Activated CD4-positive, alpha-beta T cell treated with anti-CD3 and anti-CD28 coated beads, Interleukin-2, Interleukin-6, amounts not matched to agents 100 ng/mL and 50 ng/mL, durations not matched to agents 16 hours and 8 hours (primary cell): ENCODE results near the gene THAP12.
A peak's percentile ranks its signal among the peaks of the same experiment; 100 is the strongest.
"Not testable (repeated sequence)": the region's sequence is repeated elsewhere in the genome, so short reads cannot be mapped to it uniquely, and the experiment has no call there.

Experiments used
- DNase-seq: peaks from one replicate; pipeline ENCODE4 v3.0.0-alpha.2; 2020

Gene THAP12, protein sequence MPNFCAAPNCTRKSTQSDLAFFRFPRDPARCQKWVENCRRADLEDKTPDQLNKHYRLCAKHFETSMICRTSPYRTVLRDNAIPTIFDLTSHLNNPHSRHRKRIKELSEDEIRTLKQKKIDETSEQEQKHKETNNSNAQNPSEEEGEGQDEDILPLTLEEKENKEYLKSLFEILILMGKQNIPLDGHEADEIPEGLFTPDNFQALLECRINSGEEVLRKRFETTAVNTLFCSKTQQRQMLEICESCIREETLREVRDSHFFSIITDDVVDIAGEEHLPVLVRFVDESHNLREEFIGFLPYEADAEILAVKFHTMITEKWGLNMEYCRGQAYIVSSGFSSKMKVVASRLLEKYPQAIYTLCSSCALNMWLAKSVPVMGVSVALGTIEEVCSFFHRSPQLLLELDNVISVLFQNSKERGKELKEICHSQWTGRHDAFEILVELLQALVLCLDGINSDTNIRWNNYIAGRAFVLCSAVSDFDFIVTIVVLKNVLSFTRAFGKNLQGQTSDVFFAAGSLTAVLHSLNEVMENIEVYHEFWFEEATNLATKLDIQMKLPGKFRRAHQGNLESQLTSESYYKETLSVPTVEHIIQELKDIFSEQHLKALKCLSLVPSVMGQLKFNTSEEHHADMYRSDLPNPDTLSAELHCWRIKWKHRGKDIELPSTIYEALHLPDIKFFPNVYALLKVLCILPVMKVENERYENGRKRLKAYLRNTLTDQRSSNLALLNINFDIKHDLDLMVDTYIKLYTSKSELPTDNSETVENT

DNA sequence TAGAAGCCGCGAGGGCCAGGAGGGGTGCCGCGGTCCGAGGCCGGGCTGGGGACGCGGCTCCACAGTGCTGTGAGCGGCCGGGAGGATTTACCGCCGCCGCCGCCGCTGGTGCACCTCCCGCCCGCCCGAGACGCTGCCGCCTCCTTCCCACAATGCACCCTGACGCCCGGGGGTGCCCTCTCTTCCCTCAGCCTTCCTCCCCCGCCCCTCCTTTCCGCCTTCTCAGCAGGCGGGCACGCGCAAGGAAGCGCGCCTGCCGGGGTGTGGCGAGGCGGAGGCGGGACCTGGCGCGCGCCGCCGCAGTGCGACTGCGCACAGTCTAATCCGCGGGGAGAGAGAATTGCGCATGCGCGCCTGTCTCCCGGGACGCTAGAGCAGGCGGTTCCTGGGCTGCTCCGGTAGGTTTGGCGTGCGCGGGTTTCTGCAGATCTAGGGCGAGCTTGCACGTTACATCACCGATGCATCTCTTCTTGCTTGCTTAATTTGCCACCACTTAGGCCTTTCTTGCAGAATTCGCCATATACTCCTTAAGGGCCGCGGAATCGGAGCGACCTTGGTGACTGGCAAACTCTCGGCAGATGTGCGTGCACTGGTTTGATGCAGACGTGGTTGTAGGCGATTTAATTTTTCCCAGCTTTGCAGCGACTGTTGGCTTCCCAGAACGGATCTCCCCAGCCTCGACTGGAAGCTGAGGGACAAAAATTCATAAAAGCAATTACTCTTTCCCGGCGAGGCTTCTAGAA, at the start of gene THAP12, which contains the start of gene GVQW3:
TSS of gene THAP12 (minus strand) at position 156 of the 743 bp plus-strand sequence. CDS start 296 bp downstream, outside the sequence.
TSS of gene GVQW3 (plus strand) at position 347 of the 743 bp plus-strand sequence. CDS start 506 bp downstream, outside the sequence.
- peak; percentile 98 for DNase-seq

DNA sequence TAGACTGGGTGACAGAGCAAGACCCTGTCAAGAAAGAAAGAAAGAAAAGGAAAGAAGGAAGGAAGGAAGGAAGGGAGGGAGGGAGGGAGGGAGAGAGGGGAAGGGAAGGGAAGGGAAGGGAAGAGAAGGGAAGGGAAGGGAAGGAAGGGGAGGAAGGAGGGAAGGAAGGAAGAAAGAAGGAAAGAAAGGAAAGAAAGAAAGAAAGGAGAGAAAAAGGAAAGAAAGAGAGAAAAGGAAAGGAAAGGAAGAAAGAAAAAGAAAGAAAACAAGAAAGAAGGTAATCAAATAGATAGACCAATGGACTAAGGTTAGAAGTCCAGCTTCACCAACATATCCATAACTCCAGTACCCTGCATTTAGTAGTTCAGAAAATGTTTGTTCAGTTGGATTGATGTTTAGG, 45.7 kb upstream of the THAP12 start:
- no peak for DNase-seq

DNA sequence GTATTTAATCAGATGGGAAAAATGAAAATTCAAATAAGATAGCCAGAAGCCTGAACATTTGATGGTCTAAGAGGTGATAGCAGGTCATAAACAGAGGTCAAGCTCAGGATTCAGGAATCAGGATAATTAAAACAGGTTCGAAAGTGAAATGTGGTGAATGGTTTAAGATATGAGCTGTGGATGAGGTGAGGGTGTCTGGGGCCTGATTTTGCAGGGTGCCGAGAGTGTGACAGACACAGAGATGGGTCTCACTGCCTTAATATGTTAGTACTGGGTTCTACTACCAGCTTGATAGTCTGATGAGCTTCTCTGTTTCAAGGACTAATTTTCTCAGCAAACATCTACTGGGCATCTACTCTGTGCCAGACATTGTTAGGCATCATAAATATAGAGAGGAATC, 44.0 kb upstream of the THAP12 start:
- no peak for DNase-seq

DNA sequence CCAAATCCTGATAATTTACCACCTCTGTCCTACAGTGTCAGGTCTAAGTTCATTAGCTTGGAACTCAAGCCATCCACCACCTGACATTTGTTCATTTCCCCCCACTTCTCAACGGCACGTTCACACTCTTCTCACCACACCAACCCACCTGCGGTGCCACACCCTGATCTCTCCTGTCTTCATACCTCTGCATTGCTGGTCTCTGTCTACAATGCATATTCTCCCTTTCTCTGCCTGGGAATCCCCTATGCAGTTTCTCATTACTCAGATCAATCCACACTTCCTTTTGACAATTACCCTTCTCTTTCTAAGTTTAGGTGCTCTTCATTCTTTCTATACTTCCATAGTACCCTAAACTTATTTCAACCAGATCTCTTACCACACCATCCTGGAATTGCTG, 43.4 kb upstream of the THAP12 start:
- peak; percentile 55 for DNase-seq

DNA sequence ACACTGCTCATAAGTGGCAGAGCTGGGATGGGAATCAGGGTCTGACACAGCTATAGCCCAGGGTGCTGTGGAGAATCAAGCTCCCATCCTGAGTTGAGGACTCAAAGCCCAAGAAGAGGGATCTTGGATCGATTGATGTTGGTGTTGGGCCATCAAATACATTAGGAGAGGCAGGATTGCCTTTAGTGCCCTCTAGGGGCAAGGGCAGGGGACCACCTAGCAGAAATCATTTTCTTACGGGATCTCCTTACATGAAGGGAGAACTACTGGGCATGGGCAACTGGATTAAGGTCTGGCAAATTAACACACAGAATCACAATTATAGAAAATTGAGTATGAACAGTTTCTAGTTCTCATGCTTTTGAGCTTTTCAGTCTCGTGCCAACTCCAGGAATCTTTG, 39.0 kb upstream of the THAP12 start:
- DNase-seq, result peak; percentile 42

DNA sequence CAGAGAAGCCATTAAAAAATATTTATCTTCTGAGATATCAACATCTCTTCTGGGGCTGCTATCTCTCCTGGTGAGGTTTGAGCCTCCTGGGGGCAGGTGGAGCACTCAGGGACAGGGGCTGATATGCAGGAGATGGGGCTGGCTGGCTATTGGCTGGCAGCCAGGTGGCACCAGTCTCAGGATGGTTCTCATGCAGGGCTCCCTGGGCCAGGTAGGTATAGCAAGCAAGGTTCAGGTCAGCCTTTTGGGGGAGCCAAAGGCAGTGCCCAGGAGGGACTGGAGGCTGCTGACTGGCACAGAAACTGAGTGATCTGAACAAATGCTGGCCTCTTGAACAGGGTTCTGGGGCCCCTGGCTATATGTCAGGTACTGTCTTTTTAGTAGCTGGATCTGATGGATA, 34.1 kb upstream of the THAP12 start:
- DNase-seq, result no peak

DNA sequence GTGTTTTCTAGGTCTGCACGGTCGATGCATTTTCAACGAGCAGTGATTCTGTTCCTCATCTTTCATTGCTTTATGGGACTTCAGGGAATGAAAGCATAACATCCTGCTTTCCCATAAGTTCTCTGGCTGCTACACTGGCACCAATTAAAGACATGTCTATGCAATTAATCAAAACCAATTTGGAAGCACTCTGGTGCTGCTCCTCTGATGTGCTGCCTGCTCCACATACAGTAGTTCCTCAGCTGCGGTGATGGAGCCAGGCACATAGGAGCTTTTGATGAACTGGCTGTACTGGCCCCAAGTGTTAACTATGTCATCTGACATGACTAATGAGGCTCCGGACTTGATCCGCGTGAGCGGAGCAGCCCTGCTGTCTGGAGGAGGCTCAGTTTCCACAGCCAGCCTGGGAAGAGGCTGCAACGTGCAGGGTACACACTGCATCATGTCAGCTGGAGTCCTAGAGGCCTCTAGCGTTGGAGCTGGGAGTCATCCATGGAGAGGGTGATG, 30.0 kb upstream of the THAP12 start:
- DNase-seq, result no peak

DNA sequence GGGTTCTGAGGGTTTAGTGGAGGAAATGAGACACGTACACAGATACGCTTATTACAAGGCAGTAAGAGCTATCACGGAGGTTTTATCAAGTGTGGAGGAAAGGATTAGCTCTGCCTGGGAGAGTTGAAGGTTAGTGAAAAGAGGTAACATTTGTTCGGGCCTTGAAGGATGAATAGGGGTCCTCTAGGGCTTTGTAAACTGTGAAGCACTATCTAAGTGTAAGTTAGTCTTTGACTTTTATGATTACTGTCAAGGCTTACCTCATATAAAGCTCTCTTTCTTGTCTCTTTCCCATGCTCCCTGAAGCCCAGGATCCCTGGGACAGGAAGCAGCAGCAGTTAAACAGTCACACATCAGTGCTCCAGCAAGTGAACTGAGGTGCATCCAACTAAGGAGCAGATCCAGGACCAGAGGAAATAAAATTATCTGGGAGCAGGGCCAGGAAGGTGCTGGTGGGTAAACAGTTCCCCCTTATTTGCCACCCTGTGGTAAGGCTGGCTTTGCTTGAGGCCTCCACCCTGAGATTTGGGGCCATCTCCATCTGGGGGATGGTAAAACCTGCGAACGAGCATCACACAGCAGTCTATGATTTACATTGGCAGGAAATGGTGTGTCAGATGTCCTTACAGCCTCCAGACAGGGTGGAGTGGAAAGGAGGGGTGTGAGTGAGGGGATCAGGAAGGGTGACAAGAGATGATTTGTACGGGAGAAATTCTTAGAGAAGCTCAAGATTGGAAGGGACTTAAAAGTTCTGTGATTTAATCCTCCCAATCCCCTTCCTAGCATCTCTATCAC, 27.4 kb upstream of the THAP12 start:
- DNase-seq, result no peak

DNA sequence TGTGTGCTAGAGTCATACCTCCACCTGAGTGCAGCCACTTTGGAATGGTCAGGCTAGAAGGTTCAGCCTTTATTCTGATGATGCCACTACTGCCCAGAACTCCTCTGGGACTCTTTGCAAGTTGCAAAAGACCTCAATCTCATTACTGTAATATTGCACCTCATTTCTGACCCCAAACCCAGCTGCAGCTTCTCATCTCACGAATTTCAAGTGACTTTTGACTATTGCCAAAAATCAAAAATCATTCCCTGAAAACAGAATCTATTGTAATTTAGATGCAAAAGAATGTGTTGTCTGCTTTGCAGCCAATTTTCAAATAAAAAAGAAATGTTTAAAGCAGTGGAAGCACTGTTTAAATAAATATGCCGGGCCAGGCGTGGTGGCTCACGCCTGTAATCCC, 25.4 kb upstream of the THAP12 start:
- DNase-seq, result no peak

DNA sequence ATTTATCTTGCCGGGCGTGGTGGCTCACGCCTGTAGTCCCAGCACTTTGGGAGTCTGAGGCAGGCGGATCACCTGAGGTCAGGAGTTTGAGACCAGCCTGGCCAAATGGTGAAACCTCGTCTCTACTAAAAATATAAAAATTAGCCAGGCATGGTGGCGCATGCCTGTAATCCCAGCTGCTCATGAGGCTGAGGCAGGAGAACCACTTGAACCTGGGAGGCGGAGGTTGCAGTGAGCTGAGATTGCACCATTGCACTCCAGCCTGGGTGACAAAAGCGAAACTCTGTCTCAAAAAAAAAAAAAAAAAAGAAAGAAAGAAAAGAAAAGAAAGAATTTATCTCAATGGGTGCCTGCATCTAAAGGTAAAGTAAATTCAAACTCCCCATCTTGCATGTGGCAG, 20.6 kb upstream of the THAP12 start:
- not testable (repeated sequence) for DNase-seq

DNA sequence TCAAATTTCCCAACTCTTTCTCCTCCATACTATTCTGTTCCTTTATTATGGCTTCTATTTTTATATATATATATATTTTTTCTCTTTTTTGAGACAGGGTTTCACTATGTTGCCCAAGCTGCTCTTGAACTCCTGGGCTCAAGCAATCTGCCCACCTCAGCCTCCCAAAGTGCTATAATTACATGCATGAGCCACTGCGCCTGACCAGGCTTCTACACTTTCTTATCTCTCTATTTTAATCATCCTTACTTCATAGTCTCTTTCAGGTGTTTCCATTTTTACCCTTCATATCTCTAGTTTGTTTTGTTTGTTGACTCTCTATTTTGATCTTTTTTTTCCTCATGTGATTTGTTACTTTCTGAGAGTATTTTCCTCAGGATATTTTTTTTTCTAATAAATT, 20.0 kb upstream of the THAP12 start:
- no peak for DNase-seq

DNA sequence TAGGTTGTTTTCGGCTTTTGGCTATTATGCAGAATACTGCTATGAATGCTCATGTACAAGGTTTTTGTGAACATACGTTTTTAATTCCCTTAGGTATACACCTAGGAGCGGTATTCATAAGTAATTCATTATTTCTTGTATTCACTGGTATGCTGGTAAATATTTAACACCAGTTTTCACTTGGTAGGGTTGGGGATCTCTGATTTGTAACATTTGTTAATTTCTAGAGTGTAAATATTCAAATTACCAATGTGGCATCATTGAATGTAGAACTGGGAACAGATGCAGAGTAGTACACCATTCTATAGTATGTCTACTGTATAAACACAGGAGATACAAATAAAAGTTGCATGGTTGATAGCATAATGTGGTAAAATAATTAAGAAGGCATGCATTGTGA, 16.5 kb upstream of the THAP12 start:
- no peak for DNase-seq

DNA sequence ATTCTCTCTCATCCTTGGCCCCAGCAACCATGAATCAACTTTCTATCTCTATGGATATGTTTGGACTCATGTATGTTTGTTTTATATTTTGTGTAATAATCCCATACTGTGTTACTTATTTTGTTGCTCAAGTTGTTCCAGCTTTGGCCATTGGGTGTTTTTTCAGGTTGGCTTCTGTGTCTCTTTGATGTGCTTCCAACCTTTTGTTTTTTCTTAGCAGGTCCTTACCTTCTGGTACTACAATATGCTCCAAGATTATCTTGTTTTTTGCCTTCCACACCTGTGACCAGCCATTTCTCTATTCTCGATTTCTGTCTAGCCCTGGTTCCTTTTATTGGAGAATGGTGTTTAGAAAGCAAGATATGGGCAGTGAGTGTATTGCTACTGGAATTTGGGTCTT, 14.4 kb upstream of the THAP12 start:
- no peak for DNase-seq

DNA sequence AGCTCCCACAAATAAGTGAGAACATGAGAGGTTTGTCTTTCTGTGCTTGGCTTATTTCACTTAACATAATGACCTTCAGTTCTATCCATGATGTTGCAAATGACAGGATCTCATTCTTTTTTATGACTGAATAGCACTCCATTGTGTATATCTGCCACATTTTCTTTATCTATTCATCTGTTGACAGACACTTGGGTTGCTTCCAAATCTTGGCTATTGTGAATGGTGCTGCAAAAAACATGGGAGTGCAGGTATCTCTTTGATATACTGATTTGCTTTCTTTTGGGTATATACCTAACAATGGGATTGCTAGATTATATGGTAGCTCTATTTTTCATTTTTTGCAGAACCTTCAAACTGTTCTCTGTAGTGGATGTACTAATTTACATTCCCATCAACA, 13.5 kb upstream of the THAP12 start:
- no peak for DNase-seq

DNA sequence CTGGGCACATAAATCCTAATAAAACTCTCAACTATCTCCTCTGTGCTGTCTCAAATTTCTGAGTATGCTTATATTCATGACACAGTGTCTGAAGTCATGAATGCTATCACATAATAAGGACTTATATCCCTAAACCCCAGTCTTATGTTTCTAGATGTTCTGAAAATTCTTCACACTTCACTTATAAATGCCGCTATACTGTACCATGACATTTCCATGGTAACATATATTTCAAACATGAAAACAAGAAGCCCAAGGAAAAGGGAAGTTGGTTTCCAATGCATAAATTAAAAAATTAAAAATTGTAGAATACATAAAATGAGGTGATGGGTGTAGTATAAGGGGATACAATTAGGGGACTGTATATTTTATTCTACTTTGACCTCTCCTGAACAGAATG, 11.9 kb upstream of the THAP12 start:
- no peak for DNase-seq

DNA sequence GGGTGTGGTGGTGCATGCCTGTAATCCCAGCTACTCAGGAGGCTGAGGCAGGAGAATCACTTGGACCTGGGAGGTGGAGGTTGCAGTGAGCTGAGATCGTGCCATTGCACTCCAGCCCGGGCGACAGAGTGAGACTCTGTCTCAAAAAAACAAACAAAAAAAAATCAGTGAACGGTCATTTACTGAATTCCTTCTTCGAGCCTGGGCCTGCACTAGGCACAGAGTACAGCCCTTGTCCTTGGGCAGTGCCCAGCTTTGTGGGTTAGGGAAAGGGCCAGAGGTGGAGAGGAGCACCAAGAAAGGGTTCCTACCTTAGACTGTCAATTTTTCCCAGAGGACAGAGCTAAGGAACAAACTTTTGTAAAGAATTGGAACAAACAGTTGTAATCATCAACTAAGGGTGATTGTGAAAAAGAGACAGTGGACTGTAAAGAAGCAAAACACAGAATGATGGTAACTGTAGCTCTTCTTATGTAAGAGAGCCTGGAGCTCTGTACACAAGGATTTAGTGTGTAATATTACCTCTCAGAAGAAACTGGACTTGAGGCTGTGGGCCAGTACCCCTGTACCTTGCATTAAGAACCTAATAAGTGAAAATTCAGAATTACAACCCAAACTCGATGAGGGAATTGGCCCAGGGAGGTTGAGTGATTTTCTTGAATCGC, 11.0 kb upstream of the THAP12 start:
- no peak for DNase-seq

DNA sequence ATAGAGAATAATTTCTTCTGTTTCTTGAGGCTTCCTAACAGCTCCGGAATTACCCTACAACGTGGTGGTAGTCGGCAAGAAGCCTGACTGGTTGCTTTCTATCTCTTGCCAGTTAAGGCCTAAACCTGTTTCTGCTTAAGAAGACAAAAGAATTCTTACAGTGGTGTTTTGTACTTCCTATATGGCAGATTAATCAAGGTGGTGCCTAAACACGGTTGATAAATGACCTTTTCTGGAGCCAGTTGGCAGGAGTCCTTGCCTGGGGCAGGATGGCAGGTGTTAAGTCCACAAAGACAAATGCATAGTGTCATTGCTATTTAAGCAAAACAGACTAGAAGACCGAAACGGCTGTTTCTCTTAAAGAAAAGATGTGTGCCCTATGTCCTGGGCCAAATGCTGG, 10.1 kb upstream of the THAP12 start:
- no peak for DNase-seq

DNA sequence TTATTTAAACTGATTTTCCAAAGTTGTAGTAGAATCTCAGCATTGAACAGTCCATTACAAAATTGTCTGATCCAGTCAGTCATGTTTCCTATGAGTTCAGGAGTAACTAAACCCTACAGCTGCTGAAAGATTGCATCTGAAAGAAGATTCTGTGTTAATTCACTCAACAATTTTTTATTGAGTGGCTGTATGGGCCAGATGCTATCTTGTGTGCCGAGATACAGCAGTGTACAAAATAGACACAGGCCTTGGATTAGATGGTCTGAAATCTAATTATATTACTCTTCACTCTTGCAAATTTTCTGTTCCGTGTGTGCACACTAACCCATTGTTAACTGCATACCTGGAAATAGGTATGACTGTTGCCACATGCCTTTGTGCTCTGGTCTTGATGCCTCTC, 7.5 kb upstream of the THAP12 start:
- DNase-seq, result no peak

DNA sequence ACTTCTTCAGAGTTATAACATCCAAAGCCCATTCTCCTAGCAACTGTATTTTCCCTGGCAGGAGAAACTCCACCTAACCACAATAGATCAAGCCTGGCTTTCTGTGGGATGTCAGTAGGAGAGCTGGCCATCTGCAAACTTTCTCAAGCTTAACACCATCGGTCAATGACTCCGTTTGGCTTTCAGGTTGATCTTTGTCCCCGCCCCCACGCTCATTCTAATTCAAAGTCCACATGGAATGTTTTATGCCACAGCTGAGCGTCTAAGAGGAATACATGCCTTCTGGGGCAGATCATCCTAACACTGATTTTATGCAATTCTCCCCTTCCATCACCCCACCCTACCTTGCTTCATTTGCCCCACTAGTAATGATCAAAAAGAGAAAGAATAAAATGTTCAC, 5.0 kb upstream of the THAP12 start:
- DNase-seq, result no peak

DNA sequence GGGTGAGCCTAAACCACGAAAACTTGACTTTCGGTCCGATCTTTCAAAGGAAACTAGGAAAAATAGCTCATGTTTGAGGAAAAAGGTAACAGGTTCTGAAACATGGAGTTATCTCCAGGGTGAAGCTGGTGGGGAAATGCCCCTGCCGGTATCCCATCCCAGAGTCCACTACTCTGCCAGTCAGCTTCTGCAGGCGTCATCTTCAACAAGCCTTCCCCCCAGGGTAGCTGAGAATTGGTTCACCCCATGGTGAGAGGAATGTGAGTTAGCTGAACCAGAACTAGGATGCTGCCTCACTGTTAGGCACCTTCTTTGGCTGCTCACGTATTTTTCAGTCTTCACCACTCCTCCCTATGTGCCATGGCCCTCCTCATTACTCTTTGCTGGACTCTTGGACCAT, 1.3 kb upstream of the THAP12 start:
- no peak for DNase-seq

DNA sequence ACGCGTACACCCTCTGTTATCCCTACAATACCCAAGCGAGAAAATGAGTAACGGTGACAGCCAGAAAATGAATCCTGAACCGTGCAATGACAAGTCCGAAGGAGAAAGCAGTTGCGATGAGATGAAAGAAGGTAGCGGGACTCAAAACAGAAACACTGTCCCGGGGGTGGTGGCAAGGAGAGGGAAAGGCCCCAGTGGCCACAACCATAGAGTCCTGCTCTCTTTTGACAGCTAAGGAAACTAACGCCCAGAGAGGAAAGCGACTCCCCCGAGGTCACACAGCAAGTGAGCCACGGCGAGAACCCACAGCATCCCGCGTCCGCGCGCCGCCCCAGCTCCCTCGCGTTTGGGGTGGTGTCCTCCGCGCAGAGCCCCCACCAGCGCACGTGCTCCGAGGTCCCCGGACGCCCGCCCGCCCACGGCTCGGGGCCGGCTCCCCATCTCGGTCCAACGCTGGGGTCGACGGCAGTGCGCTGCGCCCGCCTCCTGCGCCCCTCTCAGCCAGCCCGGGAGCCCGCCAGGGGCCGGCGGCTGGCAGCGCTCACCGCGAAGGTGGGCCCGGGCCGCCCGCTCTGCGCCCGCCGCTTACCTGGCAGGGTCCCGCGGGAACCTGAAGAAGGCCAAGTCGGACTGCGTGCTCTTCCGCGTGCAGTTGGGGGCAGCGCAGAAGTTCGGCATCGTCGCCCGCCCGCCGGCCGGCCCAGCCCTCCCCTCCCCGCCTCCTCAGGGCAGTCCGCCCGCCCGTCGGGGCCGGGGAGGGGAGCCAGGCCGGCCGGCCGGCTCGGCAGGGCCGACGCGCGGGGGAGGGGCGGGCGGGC, 564 bp downstream of the THAP12 start:
- DNase-seq, result peak; percentile 60
